GM19328 (cell line): ENCODE measurements around the gene TNFRSF1A.

ENCODE experiments used
- ATAC-seq: cut with Tn5 transposase; IDR thresholded peaks from one replicate; pipeline ENCODE4 v1.9.1; 2021; ENCODE audit warnings: mild to moderate bottlenecking, moderate library complexity; ENCODE audit not compliant: unreplicated experiment

Gene TNFRSF1A

GRCh38 chr12:6324936-6325750 lies 16.7 kb downstream of the TNFRSF1A start:
- no peak for ATAC-seq

DNA sequence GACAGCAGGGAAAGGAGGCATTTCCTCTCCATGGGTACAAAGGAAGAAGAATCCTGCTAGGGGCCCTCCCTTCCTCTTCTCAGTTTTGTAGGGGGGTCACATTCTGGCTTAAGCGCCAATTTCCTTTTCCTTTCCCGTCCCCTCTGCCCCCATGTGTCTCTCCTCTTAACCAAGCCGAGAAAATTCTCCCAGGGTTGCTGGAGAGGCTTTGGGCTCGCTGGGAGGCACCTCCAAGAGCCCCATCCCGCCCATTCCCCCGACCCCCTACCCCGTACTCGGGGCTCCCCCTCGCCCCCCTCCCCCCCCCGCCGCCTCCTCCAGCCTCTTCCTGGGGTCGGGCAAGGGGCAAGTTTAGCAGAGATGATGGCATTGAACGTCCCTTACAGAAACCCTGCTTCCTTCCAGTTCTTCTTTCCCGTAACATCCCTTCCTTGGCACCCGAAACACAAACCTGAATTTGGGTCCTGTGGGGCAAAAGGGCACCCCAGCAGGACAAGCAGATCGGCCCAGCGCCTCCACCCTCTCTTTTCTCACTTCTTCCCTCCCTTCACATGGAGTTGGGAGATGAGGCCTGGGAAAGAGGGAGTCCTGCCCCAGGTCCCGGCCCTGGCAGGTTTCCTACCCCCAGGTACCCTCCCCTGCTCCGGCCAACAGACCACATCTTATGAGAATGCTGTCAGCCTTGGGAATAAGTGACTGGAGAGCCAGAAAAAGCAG lies 17.7 kb downstream of the TNFRSF1A start:
- ATAC-seq: no peak

DNA sequence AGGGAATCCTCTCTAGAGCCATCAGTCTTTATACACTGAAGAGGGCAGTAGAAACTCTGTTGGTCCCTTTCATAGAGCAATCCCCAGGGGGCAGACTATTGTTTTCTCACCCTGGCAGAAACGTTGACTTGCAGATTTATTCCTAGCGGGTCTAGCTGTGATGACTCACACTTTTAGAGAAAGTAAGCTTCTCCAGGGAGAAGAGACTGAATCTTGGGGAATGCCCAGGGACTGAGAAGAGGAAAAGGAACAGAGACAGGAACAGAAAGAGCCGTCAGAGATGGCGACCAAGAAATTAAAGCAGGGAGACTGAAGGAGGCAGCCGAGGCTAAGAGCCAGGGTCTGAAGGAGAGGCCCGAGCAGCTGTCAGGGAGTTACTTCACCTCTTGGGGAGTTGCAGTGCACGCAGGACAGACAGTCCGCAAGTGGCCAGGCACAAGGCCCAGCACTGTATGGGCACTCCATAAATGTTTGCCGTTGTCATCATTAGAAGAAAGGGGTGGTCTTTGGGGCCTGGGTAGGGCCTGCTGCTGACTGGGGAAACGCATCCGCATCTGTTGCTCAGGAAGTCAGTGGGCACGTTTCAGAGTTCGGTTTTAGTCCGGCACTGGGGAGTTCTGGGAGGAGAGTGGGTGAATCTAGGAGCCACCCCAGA lies 18.4 kb downstream of the TNFRSF1A start:
- no peak for ATAC-seq

- no peak for ATAC-seq
These were observed 18.9 kb downstream of the TNFRSF1A start for GRCh38 chr12:6322969-6323339.

DNA sequence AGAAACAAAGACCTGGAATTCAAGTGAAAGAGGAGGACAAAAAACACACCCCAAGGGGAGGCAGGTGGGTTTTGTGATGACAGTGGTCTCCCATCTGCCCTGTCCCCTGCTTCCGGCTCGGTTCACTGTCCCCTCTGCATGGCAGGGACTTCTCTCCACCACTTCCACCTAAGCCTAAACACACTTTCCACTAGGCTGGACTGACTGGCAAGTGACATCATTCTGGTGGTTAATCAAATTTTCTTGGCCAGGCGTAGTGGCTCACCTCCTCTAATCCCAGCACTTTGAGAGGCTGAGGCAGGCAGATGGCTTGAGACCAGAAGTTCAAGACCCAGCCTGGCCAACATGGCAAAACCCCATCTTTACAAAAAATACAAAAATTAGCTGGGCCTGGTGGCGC lies 19.5 kb downstream of the TNFRSF1A start:
- no peak for ATAC-seq

DNA sequence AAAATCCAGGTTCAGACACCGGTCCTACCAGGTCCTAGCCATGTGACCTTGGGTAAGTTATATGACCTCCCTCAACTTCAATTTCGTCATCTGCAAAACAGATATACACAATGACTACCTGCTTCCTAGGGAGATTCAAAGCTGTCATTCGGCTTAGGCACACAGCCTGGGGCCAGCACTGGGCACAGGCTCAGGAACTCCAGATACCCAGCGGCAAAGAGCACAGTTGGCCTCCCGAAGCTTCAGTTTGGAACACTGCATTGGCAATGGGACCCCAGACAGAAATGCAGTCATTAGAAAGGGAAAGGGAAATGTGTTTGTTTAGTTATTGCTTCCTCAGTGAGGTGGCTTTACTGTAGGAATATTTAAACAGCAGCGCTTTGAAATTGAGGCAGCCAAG lies 20.0 kb downstream of the TNFRSF1A start:
- ATAC-seq: no peak

GRCh38 chr12:6319446-6319845 lies 22.4 kb downstream of the TNFRSF1A start:
- no peak for ATAC-seq

- no peak for ATAC-seq
These were observed 23.4 kb downstream of the TNFRSF1A start for GRCh38 chr12:6318440-6318879.

DNA sequence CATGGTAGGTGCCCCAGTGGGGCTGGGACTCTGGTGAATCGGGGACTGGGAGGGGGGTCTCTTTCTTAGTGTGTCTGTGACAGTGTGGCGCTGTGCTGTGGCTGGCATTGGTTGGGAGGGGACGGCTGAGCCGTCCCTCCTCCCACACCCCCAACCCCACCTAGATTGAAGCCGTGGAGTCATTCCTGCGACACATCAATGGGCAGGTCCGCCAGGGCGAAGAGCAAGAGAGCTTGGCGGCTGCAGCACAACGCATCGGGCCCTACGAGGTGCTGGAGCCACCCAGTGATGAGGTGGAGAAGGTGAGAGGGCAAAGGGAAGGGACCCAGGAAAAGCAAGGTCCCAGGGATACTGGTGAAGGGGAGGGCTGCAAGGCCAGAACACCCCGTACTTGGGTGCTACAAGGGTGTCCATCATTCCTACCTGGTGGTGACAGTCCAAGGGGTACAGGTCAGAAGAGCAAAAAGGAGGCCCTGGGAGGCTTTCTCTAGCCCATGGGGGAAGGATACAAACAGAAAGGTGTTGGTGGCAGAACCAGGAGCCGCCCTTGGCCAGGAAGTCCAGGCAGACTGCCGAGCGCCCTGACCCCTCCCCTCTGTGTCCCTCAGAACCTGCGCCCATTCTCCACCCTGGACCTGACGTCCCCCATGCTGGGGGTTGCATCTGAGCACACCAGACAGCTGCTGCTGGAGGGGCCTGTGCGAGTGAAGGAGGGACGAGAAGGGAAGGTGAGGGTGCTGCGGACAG lies 24.0 kb downstream of the TNFRSF1A start:
- ATAC-seq: no peak

GRCh38 chr12:6316921-6317692 lies 24.8 kb downstream of the TNFRSF1A start:
- ATAC-seq: no peak

- ATAC-seq: no peak
These were observed 25.9 kb downstream of the TNFRSF1A start for GRCh38 chr12:6315704-6316597.

GRCh38 chr12:6315184-6315583 lies 26.7 kb downstream of the TNFRSF1A start:
- ATAC-seq: no peak

DNA sequence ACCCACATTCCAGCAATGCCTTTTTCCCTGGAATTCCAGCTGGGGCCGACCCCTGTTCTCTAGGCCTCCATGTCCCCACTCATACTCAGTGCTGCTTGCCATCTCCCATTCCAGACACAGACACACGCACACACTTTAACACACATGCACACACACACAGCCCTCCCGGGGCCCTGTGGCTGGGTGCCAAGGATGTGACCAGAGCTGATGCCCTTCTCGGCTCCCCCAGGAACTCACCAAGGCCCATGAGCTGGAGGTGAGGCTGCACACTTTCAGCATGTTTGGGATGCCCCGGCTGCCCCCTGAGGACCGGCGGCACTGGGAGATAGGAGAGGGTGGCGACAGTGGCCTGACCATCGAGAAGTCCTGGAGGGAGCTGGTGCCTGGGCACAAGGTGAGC lies 27.1 kb downstream of the TNFRSF1A start:
- ATAC-seq: no peak

DNA sequence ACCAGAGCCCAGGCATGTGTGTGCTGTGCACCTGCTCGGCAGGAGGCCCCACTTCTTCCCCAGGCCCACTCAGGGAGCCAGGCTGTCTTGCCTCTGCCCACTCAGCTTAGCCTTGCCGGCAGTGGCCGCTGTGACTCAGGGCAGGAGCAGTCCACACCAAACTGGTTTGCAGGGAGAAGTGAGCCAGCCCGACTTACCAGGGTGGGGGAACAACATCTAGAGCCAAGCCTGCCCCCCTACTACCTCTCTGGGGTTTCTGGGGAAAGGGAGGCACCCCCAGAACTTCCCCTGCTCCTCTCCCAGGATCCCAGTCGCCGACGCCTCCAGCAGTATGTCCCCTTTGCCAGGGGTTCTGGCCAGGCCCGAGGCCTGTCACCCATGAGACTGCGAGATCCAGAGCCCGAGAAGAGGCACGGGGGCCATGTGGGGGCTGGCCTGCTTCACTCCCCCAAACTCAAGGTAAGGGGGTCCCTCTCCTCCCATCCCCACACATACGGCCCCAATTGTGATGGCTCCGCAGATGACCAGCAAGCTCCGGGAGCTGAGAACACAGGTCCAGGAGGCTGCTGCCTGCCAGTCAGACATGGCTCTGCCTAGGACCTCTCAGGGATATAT lies 28.4 kb downstream of the TNFRSF1A start:
- ATAC-seq: no peak

- ATAC-seq: no peak
These were observed 29.1 kb downstream of the TNFRSF1A start for GRCh38 chr12:6312529-6313325.

DNA sequence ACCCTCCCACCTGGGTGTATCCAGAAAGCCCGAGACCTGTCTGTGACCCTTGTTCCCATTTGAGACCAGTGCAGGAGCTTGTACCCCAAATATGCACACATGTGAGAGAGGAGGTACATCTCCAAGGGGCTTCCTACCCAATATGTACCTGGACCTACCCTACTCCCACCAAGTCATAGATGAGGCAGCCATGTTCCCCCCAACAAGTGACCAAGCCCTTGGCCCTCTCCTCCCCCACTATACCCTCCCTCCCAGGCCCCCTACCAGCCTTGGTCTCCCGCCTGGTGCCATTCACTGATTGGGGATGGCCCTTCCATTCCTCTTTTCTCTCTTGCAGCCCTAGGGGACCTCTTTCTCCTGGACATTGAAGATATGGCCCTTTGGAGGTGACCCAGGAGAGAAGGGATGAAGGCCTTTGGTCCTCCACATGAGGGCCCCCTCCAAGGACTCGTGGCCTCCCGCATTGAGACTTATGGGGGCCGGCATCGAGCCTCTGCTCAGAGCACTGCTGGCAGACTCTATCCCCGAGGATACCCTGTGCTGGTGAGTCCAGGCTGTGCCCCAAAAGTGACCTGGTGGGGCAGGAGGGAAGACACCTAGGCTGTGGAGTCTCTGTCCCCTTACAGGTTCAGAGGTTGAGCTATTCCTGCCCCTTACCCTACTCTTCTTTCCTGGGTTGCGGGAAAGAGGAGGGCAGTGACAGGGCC lies 29.9 kb downstream of the TNFRSF1A start:
- no peak for ATAC-seq

- no peak for ATAC-seq
These were observed 30.9 kb downstream of the TNFRSF1A start for GRCh38 chr12:6310771-6311610.
